CD14-positive monocyte (primary cell): Measurements from ENCODE around the gene C1QTNF9. TPM values are rescaled to one million over a fixed set of nuclear protein-coding genes. Genes with fewer than 3 reads are reported as not detected.

Experiments used
- DNase-seq, 3 donors: peaks; one replicate each; pipeline ENCODE4 v3.0.0-alpha.2; 2011 to 2022
- H2AFZ ChIP-seq: 2 replicates; pipeline ENCODE4 v1.6.0; 2012; ENCODE audit warnings: mild to moderate bottlenecking, low read depth, low read length, inconsistent platforms; ENCODE audit not compliant: insufficient read depth, poor library complexity, severe bottlenecking
- H3K27ac ChIP-seq, 2 donors: 1 replicate in 1 of 2; 2 replicates in 1 of 2; pipeline ENCODE4 v1.5.1; 2012 to 2013; ENCODE audit warnings: low read length in 2 of 2, control low read depth in 1 of 2, inconsistent platforms in 1 of 2, low read depth in 1 of 2, mild to moderate bottlenecking in 1 of 2
- H3K27me3 ChIP-seq, 2 donors: one replicate each; pipeline versions ENCODE4 v1.6.0 to v1.6.1; 2011 to 2013; ENCODE audit warnings: low read length in 2 of 2; ENCODE audit not compliant: control insufficient read depth in 2 of 2, insufficient read depth in 2 of 2
- H3K36me3 ChIP-seq, 2 donors: replicated peaks in 1 of 2; 1 replicate in 1 of 2; 2 replicates in 1 of 2; pipeline versions ENCODE4 v1.5.1 to v1.6.1; 2012 to 2013; ENCODE audit warnings: low read length in 2 of 2, control low read depth in 1 of 2, inconsistent platforms in 1 of 2, mild to moderate bottlenecking in 1 of 2; ENCODE audit not compliant: insufficient read depth in 2 of 2, control insufficient read depth in 1 of 2
- H3K4me1 ChIP-seq, 2 donors: 1 replicate in 1 of 2; 2 replicates in 1 of 2; pipeline versions ENCODE4 v1.5.1 to v1.6.1; 2012 to 2013; ENCODE audit warnings: low read length in 2 of 2, control low read depth in 1 of 2, inconsistent platforms in 1 of 2, mild to moderate bottlenecking in 1 of 2, moderate library complexity in 1 of 2; ENCODE audit not compliant: insufficient read depth in 2 of 2, control insufficient read depth in 1 of 2
- H3K4me2 ChIP-seq: replicated peaks from 2 replicates; pipeline ENCODE3; 2012; ENCODE audit warnings: low read length, moderate library complexity, mild to moderate bottlenecking; ENCODE audit not compliant: poor library complexity, severe bottlenecking; ENCODE audit errors: extremely low read depth
- H3K4me3 ChIP-seq, 3 experiments: fragments of 200-600 bp in 1 of 3; sonication (generic) in 1 of 3; replicated peaks in 1 of 3; 1 replicate in 2 of 3; 2 replicates in 1 of 3; pipeline ENCODE4 v1.5.1; 2011 to 2013; ENCODE audit warnings: low read length in 3 of 3, mild to moderate bottlenecking in 3 of 3, control low read depth in 2 of 3, low read depth in 2 of 3, inconsistent platforms in 1 of 3, moderate library complexity in 1 of 3
- H3K79me2 ChIP-seq: 2 replicates; pipeline ENCODE4 v1.6.0; 2012; ENCODE audit warnings: mild to moderate bottlenecking, control low read depth, inconsistent platforms, low read length, moderate library complexity; ENCODE audit not compliant: insufficient read depth
- H3K9ac ChIP-seq: 2 replicates; pipeline ENCODE4 v1.6.0; 2017; ENCODE audit warnings: low read length, mild to moderate bottlenecking; ENCODE audit not compliant: insufficient read depth, poor library complexity, severe bottlenecking
- H3K9me3 ChIP-seq, 2 donors: replicated peaks in 1 of 2; 1 replicate in 1 of 2; 2 replicates in 1 of 2; pipeline versions ENCODE4 v1.5.1 to v1.6.1; 2012 to 2013; ENCODE audit warnings: low read length in 2 of 2, control low read depth in 1 of 2; ENCODE audit not compliant: control insufficient read depth in 1 of 2, insufficient read depth in 1 of 2
- H4K20me1 ChIP-seq: 2 replicates; pipeline ENCODE4 v1.6.0; 2012; ENCODE audit warnings: mild to moderate bottlenecking, low read length, control low read depth, moderate library complexity; ENCODE audit not compliant: insufficient read depth
- H3K27ac Mint-ChIP-seq, 7 donors: one replicate each; pipeline ENCODE4 v1.8.0; 2020; ENCODE audit warnings: mild to moderate bottlenecking in 7 of 7, mixed read lengths in 7 of 7, moderate library complexity in 6 of 7, inconsistent platforms in 2 of 7
- H3K27me3 Mint-ChIP-seq, 3 donors: one replicate each; pipeline ENCODE4 v1.8.0; 2021 to 2022; ENCODE audit warnings: low read depth in 3 of 3, mild to moderate bottlenecking in 3 of 3, mixed read lengths in 3 of 3, moderate library complexity in 3 of 3, inconsistent platforms in 1 of 3
- H3K36me3 Mint-ChIP-seq, 2 donors: one replicate each; pipeline ENCODE4 v1.8.0; 2020; ENCODE audit warnings: mixed read lengths in 2 of 2, inconsistent platforms in 1 of 2, mild to moderate bottlenecking in 1 of 2
- H3K4me1 Mint-ChIP-seq: one replicate; pipeline ENCODE4 v1.8.0; 2020; ENCODE audit warnings: mild to moderate bottlenecking, mixed read lengths
- H3K4me3 Mint-ChIP-seq, 2 donors: one replicate each; pipeline ENCODE4 v1.8.0; 2020; ENCODE audit warnings: mild to moderate bottlenecking in 2 of 2, mixed read lengths in 2 of 2, moderate library complexity in 1 of 2
- H3K9me3 Mint-ChIP-seq, 7 donors: one replicate each; pipeline ENCODE4 v1.8.0; 2020 to 2022; ENCODE audit warnings: mixed read lengths in 7 of 7, mild to moderate bottlenecking in 6 of 7, moderate library complexity in 6 of 7, inconsistent platforms in 2 of 7
- WGBS: methylation state at CpG from one replicate; pipeline ENCODE4 v1.1.5; 2013; ENCODE audit warnings: missing lambda C conversion rate; ENCODE audit not compliant: insufficient coverage; 5-methylcytosine and 5-hydroxymethylcytosine counted together
- intact Hi-C, 2 donors: fragments of 100-400 bp; cut with micrococcal nuclease; formaldehyde crosslinking; loops; one replicate each; pipeline versions ENCODE4 v1.15.0 to v1.15.1; 2023
- polyA plus RNA-seq, 3 donors: library from polyadenylated mRNA; depleted of rRNA in 1 of 3; unstranded in 2 of 3; stranded (reverse) in 1 of 3; fragments of 300-500 nt in 2 of 3; fragments of >200 nt in 1 of 3; fragmentation: Illumina TruSeq in 2 of 3; gene quantifications; 1 replicate in 2 of 3; 2 replicates in 1 of 3; pipeline ENCODE4 v1.2.3, GENCODE V29; 2012 to 2021
- TF ChIP-seq, protein P1 (sequence below): fragments of 200-600 bp; IDR thresholded peaks from one replicate; pipeline ENCODE4 v1.8.0; 2022; ENCODE audit warnings: antibody characterized with exemption, mild to moderate bottlenecking

The C1QTNF9 gene
- polyA plus RNA-seq, 3 donors = not detected

GRCh38 chr13:24301434-24301833, 7.9 kb upstream of the C1QTNF9 start:
- no peaks in the 10 kb centered on the region for H3K27me3 ChIP-seq
- peaks cover 88 to 99% of the 10 kb centered on the region in 2 donors for H3K36me3 ChIP-seq
- intact Hi-C loops = no loop called here
- no peaks in the 10 kb centered on the region for H3K4me1 Mint-ChIP-seq
- H3K4me2 ChIP-seq = no peak overlapping the region
- H3K27me3 Mint-ChIP-seq = no peaks in the 10 kb centered on the region
- WGBS = 91% methylated on average over 7 of the region's 12 CpGs
- H3K9me3 ChIP-seq = no peaks in the 10 kb centered on the region
- no peaks in the 10 kb centered on the region for H3K79me2 ChIP-seq
- no peak overlapping the region for H2AFZ ChIP-seq
- no peaks in the 10 kb centered on the region for H3K4me1 ChIP-seq
- no peak overlapping the region for H3K27ac Mint-ChIP-seq
- H3K4me3 Mint-ChIP-seq = no peak overlapping the region
- H3K27ac ChIP-seq = no peak overlapping the region
- H3K9me3 Mint-ChIP-seq = no peaks in the 10 kb centered on the region
- no peak overlapping the region for H3K9ac ChIP-seq
- H3K4me3 ChIP-seq = no peak overlapping the region
- TF ChIP-seq, protein P1, sequence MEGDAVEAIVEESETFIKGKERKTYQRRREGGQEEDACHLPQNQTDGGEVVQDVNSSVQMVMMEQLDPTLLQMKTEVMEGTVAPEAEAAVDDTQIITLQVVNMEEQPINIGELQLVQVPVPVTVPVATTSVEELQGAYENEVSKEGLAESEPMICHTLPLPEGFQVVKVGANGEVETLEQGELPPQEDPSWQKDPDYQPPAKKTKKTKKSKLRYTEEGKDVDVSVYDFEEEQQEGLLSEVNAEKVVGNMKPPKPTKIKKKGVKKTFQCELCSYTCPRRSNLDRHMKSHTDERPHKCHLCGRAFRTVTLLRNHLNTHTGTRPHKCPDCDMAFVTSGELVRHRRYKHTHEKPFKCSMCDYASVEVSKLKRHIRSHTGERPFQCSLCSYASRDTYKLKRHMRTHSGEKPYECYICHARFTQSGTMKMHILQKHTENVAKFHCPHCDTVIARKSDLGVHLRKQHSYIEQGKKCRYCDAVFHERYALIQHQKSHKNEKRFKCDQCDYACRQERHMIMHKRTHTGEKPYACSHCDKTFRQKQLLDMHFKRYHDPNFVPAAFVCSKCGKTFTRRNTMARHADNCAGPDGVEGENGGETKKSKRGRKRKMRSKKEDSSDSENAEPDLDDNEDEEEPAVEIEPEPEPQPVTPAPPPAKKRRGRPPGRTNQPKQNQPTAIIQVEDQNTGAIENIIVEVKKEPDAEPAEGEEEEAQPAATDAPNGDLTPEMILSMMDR = no peak
- peaks cover 32% of the 10 kb centered on the region for H4K20me1 ChIP-seq
- DNase-seq = no peak
- H3K36me3 Mint-ChIP-seq = peaks cover 95 to 96% of the 10 kb centered on the region in 2 donors

- Mint-ChIP-seq H3K27me3 (no peaks in the 10 kb centered on the region), H3K9me3 (no peaks in the 10 kb centered on the region), H3K4me1 (no peaks in the 10 kb centered on the region), H3K36me3 (peaks cover 90 to 91% of the 10 kb centered on the region in 2 donors), H3K27ac (peak overlapping the region in 3 of 7 donors; percentile 35 to 63 (median 37)), H3K4me3 (no peak overlapping the region)
- no peaks in the 10 kb centered on the region for H3K27me3 ChIP-seq
- no peaks in the 10 kb centered on the region for H3K79me2 ChIP-seq
- intact Hi-C loops = no loop called here
- no peak overlapping the region for H3K9ac ChIP-seq
- 100% methylated on average over 1 of the region's 7 CpGs for WGBS
- peaks cover 28% of the 10 kb centered on the region for H4K20me1 ChIP-seq
- H3K4me3 ChIP-seq = no peak overlapping the region
- no peak overlapping the region for H3K27ac ChIP-seq
- no peak overlapping the region for H2AFZ ChIP-seq
- TF ChIP-seq, protein P1 = no peak
- H3K9me3 ChIP-seq = no peaks in the 10 kb centered on the region
- H3K4me1 ChIP-seq = no peaks in the 10 kb centered on the region
- DNase-seq = no peak
- no peak overlapping the region for H3K4me2 ChIP-seq
- peaks cover 83 to 94% of the 10 kb centered on the region in 2 donors for H3K36me3 ChIP-seq
Observed at GRCh38 chr13:24301911-24302310, 7.5 kb upstream of the C1QTNF9 start.
